Stimulated activated naive CD8-positive, alpha-beta T cell treated with anti-CD3 and anti-CD28 coated beads, Interleukin-15, Interleukin-2, amounts not matched to agents 100 ng/mL and 50 ng/mL, for 24 hours (primary cell): Measurements from ENCODE around the gene CDHR5.

Experiments
- H3K27ac Mint-ChIP-seq: one replicate; pipeline ENCODE4 v1.8.0; 2021; ENCODE audit warnings: mild to moderate bottlenecking, mixed read lengths
- H3K27me3 Mint-ChIP-seq: one replicate; pipeline ENCODE4 v1.8.0; 2021; ENCODE audit warnings: mixed read lengths
- H3K36me3 Mint-ChIP-seq: one replicate; pipeline ENCODE4 v1.8.0; 2021; ENCODE audit warnings: low read depth, mixed read lengths
- H3K4me1 Mint-ChIP-seq: one replicate; pipeline ENCODE4 v1.8.0; 2021; ENCODE audit warnings: low read depth, mixed read lengths
- H3K4me3 Mint-ChIP-seq: one replicate; pipeline ENCODE4 v1.8.0; 2021; ENCODE audit warnings: mild to moderate bottlenecking, mixed read lengths
- H3K9me3 Mint-ChIP-seq: one replicate; pipeline ENCODE4 v1.8.0; 2021; ENCODE audit warnings: mixed read lengths

Gene CDHR5

GRCh38 chr11:598005-598680, 26.6 kb downstream of the CDHR5 start:
- H3K9me3 Mint-ChIP-seq = no peaks in the 10 kb centered on the region
- H3K27ac Mint-ChIP-seq = no peak overlapping the region
- peaks cover 50% of the 10 kb centered on the region for H3K36me3 Mint-ChIP-seq
- no peaks in the 10 kb centered on the region for H3K27me3 Mint-ChIP-seq
- H3K4me1 Mint-ChIP-seq = peaks cover 6% of the 10 kb centered on the region
- no peak overlapping the region for H3K4me3 Mint-ChIP-seq

DNA sequence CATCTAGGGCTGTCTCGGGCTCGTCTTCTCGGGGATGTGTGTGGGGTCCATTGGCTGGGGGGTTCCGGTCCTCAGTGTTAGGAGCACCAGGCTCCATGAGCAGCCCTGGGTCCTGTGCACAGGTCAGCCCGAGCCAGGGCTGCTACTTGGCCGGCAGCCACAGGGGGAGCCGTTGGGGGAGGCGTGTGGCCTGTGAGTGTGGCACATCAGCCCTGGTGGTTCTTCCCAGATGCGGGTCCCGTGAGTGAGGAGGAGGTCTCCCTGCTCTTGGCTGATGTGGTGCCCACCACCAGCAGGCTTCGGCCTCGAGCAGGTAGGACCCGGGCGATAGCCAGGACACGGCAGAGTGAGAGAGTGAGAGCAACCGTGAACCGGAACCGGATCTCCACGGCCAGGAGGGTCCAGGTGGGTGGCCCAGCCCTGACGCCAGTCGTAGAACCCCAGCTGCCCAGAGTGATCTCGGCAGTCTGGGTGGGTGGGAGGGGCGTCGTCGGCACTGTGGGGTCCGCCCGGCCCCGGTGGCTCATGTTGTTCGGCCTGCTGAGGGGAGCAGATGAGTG, 27.5 kb downstream of the CDHR5 start:
- peaks cover 6% of the 10 kb centered on the region for H3K4me1 Mint-ChIP-seq
- H3K9me3 Mint-ChIP-seq = no peaks in the 10 kb centered on the region
- H3K27me3 Mint-ChIP-seq = no peaks in the 10 kb centered on the region
- peaks cover 57% of the 10 kb centered on the region for H3K36me3 Mint-ChIP-seq
- H3K4me3 Mint-ChIP-seq = no peak overlapping the region
- H3K27ac Mint-ChIP-seq = no peak overlapping the region

DNA sequence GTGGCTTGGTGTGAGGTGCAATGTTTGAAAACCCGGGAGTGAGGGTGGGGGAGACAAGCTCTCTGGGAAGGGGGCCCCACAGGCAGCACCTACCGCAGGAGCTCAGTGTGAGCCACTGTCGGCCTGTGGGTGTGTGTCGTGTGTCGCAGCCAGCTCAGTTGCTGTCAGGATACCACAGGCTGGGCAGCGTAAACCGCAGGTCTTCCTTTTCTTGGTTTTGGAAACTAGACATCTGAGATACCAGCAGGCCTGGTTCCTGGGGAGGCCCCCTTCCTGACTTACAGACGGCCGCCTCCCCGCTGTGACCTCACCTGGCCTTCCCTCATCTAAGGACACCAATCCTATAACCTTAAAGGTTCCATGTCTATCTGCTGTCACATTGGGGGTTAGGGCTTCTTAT, 28.4 kb downstream of the CDHR5 start:
- Mint-ChIP-seq H3K27me3 (no peaks in the 10 kb centered on the region), H3K4me1 (peaks cover 6% of the 10 kb centered on the region), H3K36me3 (peaks cover 56% of the 10 kb centered on the region), H3K9me3 (no peaks in the 10 kb centered on the region), H3K4me3 (no peak overlapping the region), H3K27ac (peak overlapping the region; percentile 21)

- Mint-ChIP-seq H3K9me3 (no peaks in the 10 kb centered on the region), H3K4me3 (no peak overlapping the region), H3K27ac (no peak overlapping the region), H3K36me3 (peaks cover 63% of the 10 kb centered on the region), H3K27me3 (no peaks in the 10 kb centered on the region), H3K4me1 (peaks cover 6% of the 10 kb centered on the region)
Observed at GRCh38 chr11:595400-595799, 29.4 kb downstream of the CDHR5 start.

GRCh38 chr11:593347-593746, 31.4 kb downstream of the CDHR5 start:
- Mint-ChIP-seq H3K4me3 (no peak overlapping the region), H3K27ac (no peak overlapping the region), H3K4me1 (peaks cover 6% of the 10 kb centered on the region), H3K9me3 (no peaks in the 10 kb centered on the region), H3K36me3 (peaks cover 77% of the 10 kb centered on the region), H3K27me3 (no peaks in the 10 kb centered on the region)

DNA sequence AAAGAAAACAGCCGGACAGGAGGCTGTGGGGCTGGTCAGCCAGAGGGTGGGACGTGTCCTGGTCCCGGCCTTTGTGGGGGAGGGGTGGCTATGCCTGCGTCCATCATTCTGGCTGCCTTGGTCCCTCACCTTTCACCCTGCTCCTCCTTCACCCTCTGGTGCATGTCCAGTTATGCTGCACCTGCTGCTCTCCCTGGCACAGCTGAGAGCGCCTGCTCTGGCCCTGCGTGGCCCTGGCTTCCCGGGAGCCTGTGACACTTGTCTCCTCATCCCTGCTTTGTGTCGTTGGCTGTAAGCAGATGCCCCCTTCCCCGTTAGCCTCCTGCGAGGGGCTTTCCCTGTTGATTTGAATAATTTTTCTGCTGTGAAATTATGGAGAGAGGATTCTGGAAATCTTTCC, 31.8 kb downstream of the CDHR5 start:
- Mint-ChIP-seq H3K4me1 (peaks cover 11% of the 10 kb centered on the region), H3K27ac (no peak overlapping the region), H3K4me3 (no peak overlapping the region), H3K36me3 (peaks cover 81% of the 10 kb centered on the region), H3K9me3 (no peaks in the 10 kb centered on the region), H3K27me3 (no peaks in the 10 kb centered on the region)

DNA sequence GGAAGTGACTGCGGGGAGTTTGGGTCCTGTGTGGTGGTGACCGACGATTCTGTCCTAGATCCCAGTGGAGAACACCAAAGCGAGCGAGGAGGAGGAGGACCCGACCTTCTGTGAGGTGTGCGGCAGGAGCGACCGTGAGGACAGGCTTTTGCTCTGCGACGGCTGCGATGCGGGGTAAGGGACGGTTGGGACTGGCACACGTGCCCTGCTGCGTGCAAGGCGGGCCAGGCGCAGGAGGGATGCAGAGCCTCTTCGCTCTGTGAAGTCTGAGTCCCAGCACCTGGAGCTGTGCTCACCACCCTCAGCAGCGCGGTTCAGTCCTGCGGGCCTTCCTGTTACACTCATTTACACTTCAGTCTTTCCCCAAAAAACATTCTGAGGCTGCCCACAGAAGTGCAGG, 32.3 kb downstream of the CDHR5 start:
- H3K4me3 Mint-ChIP-seq = no peak overlapping the region
- peaks cover 85% of the 10 kb centered on the region for H3K36me3 Mint-ChIP-seq
- peaks cover 15% of the 10 kb centered on the region for H3K4me1 Mint-ChIP-seq
- no peaks in the 10 kb centered on the region for H3K9me3 Mint-ChIP-seq
- peak overlapping the region; percentile 55 for H3K27ac Mint-ChIP-seq
- H3K27me3 Mint-ChIP-seq = no peaks in the 10 kb centered on the region

GRCh38 chr11:590997-591396, 33.8 kb downstream of the CDHR5 start:
- Mint-ChIP-seq H3K4me3 (no peak overlapping the region), H3K27me3 (no peaks in the 10 kb centered on the region), H3K27ac (no peak overlapping the region), H3K9me3 (no peaks in the 10 kb centered on the region), H3K4me1 (peaks cover 23% of the 10 kb centered on the region), H3K36me3 (peaks cover 82% of the 10 kb centered on the region)

- Mint-ChIP-seq H3K9me3 (no peaks in the 10 kb centered on the region), H3K4me3 (no peak overlapping the region), H3K27ac (no peak overlapping the region), H3K36me3 (peaks cover 73% of the 10 kb centered on the region), H3K27me3 (no peaks in the 10 kb centered on the region), H3K4me1 (peaks cover 23% of the 10 kb centered on the region)
Observed at GRCh38 chr11:589798-590197, 35.0 kb downstream of the CDHR5 start.

DNA sequence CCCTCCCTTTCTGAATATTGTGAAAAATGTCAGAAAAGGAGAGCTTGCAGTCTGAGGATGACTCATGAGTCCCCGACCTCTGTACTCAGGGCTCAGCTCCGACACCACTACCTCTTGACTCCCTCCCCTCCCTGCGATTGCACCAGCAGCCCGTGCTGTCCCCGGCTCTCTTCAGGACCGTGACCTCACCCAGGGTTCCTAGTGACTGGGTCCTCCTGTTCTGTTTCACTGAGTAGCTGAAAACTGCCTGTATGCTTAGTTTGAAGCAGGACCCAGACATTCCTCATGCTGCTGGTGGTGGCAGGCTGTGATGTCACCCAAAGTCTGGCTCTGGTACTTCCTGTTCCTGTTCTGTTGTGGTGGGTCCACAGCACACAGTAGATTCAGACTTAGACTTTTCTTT, 36.8 kb downstream of the CDHR5 start:
- peak overlapping the region; percentile 96 for H3K27ac Mint-ChIP-seq
- no peaks in the 10 kb centered on the region for H3K9me3 Mint-ChIP-seq
- peak overlapping the region; percentile 72 for H3K4me3 Mint-ChIP-seq
- H3K27me3 Mint-ChIP-seq = no peaks in the 10 kb centered on the region
- H3K4me1 Mint-ChIP-seq = peaks cover 23% of the 10 kb centered on the region
- peaks cover 70% of the 10 kb centered on the region for H3K36me3 Mint-ChIP-seq

GRCh38 chr11:587546-587945, 37.2 kb downstream of the CDHR5 start:
- no peaks in the 10 kb centered on the region for H3K9me3 Mint-ChIP-seq

GRCh38 chr11:586376-587316, 38.1 kb downstream of the CDHR5 start:
- peak overlapping the region; percentile 83 for H3K27ac Mint-ChIP-seq
- no peaks in the 10 kb centered on the region for H3K9me3 Mint-ChIP-seq
- H3K36me3 Mint-ChIP-seq = peaks cover 66% of the 10 kb centered on the region
- no peaks in the 10 kb centered on the region for H3K27me3 Mint-ChIP-seq
- no peak overlapping the region for H3K4me3 Mint-ChIP-seq
- peaks cover 23% of the 10 kb centered on the region for H3K4me1 Mint-ChIP-seq

More at GRCh38 chr11:587546-587945, 37.2 kb downstream of the CDHR5 start:
- Mint-ChIP-seq H3K4me3 (peak overlapping the region; percentile 72), H3K4me1 (peaks cover 23% of the 10 kb centered on the region), H3K27ac (peak overlapping the region; percentile 96), H3K36me3 (peaks cover 65% of the 10 kb centered on the region), H3K27me3 (no peaks in the 10 kb centered on the region)

DNA sequence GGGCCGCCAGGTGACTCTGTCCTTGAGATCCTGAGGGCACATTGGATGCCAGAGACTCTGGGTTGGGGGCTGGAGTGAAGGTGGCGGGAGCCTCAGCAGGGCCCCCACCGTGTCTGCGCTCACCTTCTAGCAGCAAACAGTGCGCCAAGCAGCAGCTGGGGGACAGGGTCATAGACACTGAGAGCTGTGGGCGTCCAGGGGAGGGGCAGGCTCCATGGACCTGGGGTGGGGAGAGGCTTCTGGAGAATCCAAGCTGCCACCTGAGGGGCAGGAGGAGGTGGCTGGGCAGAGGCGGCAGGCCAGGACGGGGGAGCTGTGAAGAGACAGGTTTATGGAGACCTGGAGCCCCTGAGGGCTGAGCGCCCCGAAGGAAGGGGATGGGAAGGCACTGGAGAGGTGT, 40.5 kb downstream of the CDHR5 start:
- H3K27ac Mint-ChIP-seq = no peak overlapping the region
- H3K4me3 Mint-ChIP-seq = no peak overlapping the region
- no peaks in the 10 kb centered on the region for H3K9me3 Mint-ChIP-seq
- peaks cover 52% of the 10 kb centered on the region for H3K36me3 Mint-ChIP-seq
- no peaks in the 10 kb centered on the region for H3K27me3 Mint-ChIP-seq
- H3K4me1 Mint-ChIP-seq = peaks cover 38% of the 10 kb centered on the region

GRCh38 chr11:581752-582151, 43.0 kb downstream of the CDHR5 start:
- peaks cover 41% of the 10 kb centered on the region for H3K36me3 Mint-ChIP-seq
- H3K4me3 Mint-ChIP-seq = no peak overlapping the region
- H3K27ac Mint-ChIP-seq = no peak overlapping the region
- peaks cover 44% of the 10 kb centered on the region for H3K4me1 Mint-ChIP-seq
- H3K9me3 Mint-ChIP-seq = no peaks in the 10 kb centered on the region
- H3K27me3 Mint-ChIP-seq = no peaks in the 10 kb centered on the region

GRCh38 chr11:581342-581741, 43.4 kb downstream of the CDHR5 start:
- Mint-ChIP-seq H3K36me3 (peaks cover 38% of the 10 kb centered on the region), H3K27me3 (no peaks in the 10 kb centered on the region), H3K9me3 (no peaks in the 10 kb centered on the region), H3K27ac (peak overlapping the region; percentile 54), H3K4me3 (no peak overlapping the region), H3K4me1 (peaks cover 41% of the 10 kb centered on the region)
